ENCODE data around the gene PDE3A. TPM values are rescaled to one million over a fixed set of nuclear protein-coding genes. Genes with fewer than 3 reads are reported as not detected.

Gene PDE3A
- total RNA-seq, 2 donors from 2014 or later = not detected

DNA sequence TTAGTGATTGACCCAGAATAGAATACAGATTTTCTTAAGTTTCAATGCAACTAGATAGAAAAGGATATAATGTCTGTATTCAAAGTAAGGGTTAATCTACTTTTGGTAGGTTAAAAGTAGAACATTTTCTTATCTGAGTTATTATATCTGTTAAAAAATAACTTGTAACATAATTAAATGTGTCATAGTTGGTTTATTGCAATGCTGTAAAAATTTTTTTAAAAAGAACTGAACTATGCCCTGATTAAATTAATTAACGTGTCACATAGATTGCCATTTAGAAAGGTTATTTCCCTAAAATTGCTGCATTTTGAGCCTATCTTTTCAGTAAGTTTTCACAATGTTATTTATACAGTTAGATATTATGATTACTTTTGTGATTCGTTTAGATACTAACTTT is 89.2 kb downstream of the PDE3A start:
- Mint-ChIP-seq H3K4me1 (ENCODE audit: low read depth) (no peaks in the 10 kb centered on the region), H3K4me3 (no peak overlapping the region), H3K27ac (no peak overlapping the region), H3K36me3 (ENCODE audit: insufficient read depth in 2 of 2) (no peaks in the 10 kb centered on the region), H3K27me3 (ENCODE audit: low read depth) (no peaks in the 10 kb centered on the region), H3K9me3 (no peaks in the 10 kb centered on the region)
- no peak for ATAC-seq (replicated peaks in 1 of 2)
- no peak for DNase-seq

- DNase-seq = no peak
- no peak for ATAC-seq (replicated peaks in 1 of 2)
- no peak overlapping the region for H3K27ac Mint-ChIP-seq
- no peaks in the 10 kb centered on the region for H3K36me3 Mint-ChIP-seq (ENCODE audit: insufficient read depth in 2 of 2)
- H3K4me3 Mint-ChIP-seq = no peak overlapping the region
- no peaks in the 10 kb centered on the region for H3K9me3 Mint-ChIP-seq
- no peaks in the 10 kb centered on the region for H3K27me3 Mint-ChIP-seq (ENCODE audit: low read depth)
- no peaks in the 10 kb centered on the region for H3K4me1 Mint-ChIP-seq (ENCODE audit: low read depth)
These were observed 89.7 kb downstream of the PDE3A start for GRCh38 chr12:20458011-20458410.

DNA sequence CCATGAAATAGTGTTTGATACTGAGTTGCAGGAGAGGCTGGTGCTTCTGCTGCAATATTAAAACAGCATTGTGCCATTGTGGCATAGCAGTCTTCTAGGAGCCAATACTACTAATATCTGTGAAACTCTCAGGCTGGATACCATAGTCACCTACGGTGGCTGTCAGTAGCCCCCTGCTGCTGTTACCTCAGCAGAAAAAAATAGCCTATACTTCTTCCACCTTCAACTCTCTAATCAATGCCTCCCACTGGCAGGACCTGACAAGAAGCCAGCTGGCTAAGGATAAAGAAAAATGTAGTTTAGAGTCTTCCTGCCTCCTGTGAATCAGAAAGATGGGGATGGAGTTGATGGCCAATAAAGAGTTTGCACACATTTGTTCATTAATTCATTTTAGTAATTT is 91.6 kb downstream of the PDE3A start:
- Mint-ChIP-seq H3K36me3 (ENCODE audit: insufficient read depth in 2 of 2) (no peaks in the 10 kb centered on the region), H3K27ac (no peak overlapping the region), H3K9me3 (no peaks in the 10 kb centered on the region), H3K4me3 (no peak overlapping the region), H3K27me3 (ENCODE audit: low read depth) (no peaks in the 10 kb centered on the region), H3K4me1 (ENCODE audit: low read depth) (no peaks in the 10 kb centered on the region)
- DNase-seq = no peak
- no peak for ATAC-seq (replicated peaks in 1 of 2)

DNA sequence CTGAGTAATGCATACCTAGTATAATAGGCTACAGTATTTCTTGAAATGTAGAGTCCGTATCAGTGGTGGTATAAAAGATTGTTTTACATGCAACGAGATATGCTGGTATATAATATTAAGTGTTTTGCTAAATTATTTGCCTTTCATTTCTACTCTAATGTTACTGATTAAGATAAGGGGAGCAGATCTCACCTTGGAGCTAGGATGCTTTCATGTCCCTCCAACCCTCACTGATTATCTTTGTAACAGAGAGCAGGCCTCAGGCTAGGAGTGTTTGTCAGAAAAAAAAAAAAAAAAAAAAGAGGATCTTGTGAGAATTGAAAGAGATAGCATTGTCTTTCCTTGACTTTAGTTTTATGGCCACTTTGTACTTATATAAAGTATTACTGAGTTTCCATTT is 92.6 kb downstream of the PDE3A start:
- no peak overlapping the region for H3K27ac Mint-ChIP-seq
- no peak overlapping the region for H3K4me3 Mint-ChIP-seq
- H3K36me3 Mint-ChIP-seq (ENCODE audit: insufficient read depth in 2 of 2) = no peaks in the 10 kb centered on the region
- H3K27me3 Mint-ChIP-seq (ENCODE audit: low read depth) = no peaks in the 10 kb centered on the region
- H3K9me3 Mint-ChIP-seq = no peaks in the 10 kb centered on the region
- ATAC-seq (replicated peaks in 1 of 2) (no peak), DNase-seq (no peak)
- H3K4me1 Mint-ChIP-seq (ENCODE audit: low read depth) = no peaks in the 10 kb centered on the region

GRCh38 chr12:20463913-20464524 is 95.7 kb downstream of the PDE3A start:
- H3K4me3 Mint-ChIP-seq = no peak overlapping the region
- no peak for ATAC-seq (replicated peaks in 1 of 2)
- no peaks in the 10 kb centered on the region for H3K27me3 Mint-ChIP-seq (ENCODE audit: low read depth)
- no peaks in the 10 kb centered on the region for H3K9me3 Mint-ChIP-seq
- H3K27ac Mint-ChIP-seq = no peak overlapping the region
- no peaks in the 10 kb centered on the region for H3K36me3 Mint-ChIP-seq (ENCODE audit: insufficient read depth in 2 of 2)
- H3K4me1 Mint-ChIP-seq (ENCODE audit: low read depth) = no peaks in the 10 kb centered on the region
- DNase-seq = no peak

GRCh38 chr12:20469300-20469699 is 101.0 kb downstream of the PDE3A start:
- no peak overlapping the region for H3K4me3 Mint-ChIP-seq
- no peaks in the 10 kb centered on the region for H3K36me3 Mint-ChIP-seq (ENCODE audit: insufficient read depth in 2 of 2)
- DNase-seq = no peak
- no peak for ATAC-seq (replicated peaks in 1 of 2)
- no peaks in the 10 kb centered on the region for H3K27me3 Mint-ChIP-seq (ENCODE audit: low read depth)
- H3K9me3 Mint-ChIP-seq = no peaks in the 10 kb centered on the region
- H3K27ac Mint-ChIP-seq = no peak overlapping the region
- no peaks in the 10 kb centered on the region for H3K4me1 Mint-ChIP-seq (ENCODE audit: low read depth)

DNA sequence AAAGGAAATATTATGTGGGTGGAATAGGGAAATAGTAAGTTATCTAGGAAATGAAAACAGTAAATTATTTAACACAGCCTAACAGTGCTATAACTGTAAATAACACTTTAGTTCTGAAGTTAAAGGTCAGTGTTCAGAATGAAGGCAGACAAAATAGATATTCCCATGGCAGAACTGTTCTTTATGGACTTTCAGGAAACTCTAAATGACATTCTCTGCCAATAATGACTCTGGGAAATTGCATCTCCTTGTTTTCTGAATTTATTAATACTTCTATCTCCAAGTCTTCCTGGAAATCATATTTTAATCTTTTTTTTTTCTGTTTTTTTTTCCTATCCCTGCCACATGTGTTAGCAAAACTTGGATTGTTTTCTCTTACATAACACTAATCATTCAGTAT is 101.4 kb downstream of the PDE3A start:
- no peaks in the 10 kb centered on the region for H3K36me3 Mint-ChIP-seq (ENCODE audit: insufficient read depth in 2 of 2)
- no peaks in the 10 kb centered on the region for H3K27me3 Mint-ChIP-seq (ENCODE audit: low read depth)
- no peak overlapping the region for H3K4me3 Mint-ChIP-seq
- H3K27ac Mint-ChIP-seq = no peak overlapping the region
- no peak for ATAC-seq (replicated peaks in 1 of 2)
- no peaks in the 10 kb centered on the region for H3K4me1 Mint-ChIP-seq (ENCODE audit: low read depth)
- H3K9me3 Mint-ChIP-seq = no peaks in the 10 kb centered on the region
- DNase-seq = no peak

DNA sequence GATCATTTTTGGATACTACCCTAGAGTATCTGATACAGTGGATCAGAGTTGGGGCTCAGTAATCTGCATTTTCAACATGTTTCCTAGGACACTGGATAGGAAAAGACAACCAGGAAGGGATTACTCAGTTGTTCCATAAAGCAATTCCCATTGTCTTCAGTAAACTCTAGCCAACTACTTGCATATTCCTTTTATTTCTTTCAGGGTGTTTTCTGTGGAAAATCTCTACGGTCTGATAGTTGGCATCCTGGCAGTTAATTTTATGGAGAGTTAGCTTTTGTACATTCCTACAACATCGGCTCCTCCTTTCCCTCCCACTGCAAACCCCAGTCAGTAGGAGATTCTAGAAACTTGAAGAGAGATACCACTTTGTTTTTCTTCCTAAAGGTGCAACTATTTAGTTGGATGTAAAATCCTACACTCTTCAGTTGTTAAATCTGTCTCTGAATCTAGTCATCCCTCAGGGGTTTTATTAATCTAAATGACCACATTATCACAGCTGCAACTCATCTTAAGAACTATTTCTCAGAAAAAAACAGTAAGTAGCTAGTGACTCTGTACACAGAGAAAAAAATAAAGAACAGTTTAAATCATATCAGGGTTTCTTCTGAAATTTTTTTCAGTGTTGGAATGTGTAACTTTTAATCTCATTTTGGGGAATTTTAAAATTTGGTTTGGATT is 103.9 kb downstream of the PDE3A start:
- Mint-ChIP-seq H3K4me1 (ENCODE audit: low read depth) (no peaks in the 10 kb centered on the region), H3K4me3 (no peak overlapping the region), H3K36me3 (ENCODE audit: insufficient read depth in 2 of 2) (no peaks in the 10 kb centered on the region), H3K27ac (no peak overlapping the region), H3K27me3 (ENCODE audit: low read depth) (no peaks in the 10 kb centered on the region), H3K9me3 (no peaks in the 10 kb centered on the region)
- ATAC-seq (replicated peaks in 1 of 2) = no peak
- no peak for DNase-seq

DNA sequence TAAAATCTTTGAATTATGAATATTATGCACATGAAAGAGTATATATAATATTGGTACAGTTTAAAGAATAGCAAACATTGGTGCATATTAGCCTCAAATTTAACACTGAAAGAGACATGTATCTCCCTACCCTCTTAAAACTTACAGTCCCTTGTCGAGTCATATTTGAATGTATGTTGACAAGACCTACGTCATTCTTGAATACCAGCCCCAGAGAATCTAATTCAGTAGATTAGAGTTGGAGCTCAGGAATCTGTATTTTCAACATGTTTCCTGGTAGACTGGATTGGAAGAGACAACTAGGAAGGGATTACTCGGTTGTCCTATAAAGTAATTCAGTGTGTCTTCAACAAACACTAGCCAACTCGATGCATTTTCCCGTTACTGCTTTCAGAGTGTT is 104.8 kb downstream of the PDE3A start:
- Mint-ChIP-seq H3K27ac (no peak overlapping the region), H3K9me3 (no peaks in the 10 kb centered on the region)

DNA sequence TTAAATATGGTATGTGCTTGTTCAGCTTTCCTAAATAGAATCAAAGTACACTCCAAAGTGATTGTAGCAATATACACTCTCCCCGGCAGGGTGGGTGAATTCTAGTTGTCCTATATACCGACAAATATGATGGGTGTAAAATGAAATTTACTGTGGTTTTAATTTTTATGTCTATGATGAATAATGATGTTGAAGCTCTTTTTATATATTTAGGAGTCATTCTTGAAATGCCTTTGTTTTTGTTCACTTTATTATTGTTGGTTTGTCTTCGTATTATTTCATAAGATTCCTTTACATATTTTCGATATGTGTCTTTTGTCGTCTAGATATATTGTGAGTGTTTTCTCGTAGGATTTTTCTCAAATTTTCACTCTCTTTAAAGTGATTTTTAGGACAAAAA is 105.7 kb downstream of the PDE3A start:
- DNase-seq = no peak
- H3K4me1 Mint-ChIP-seq (ENCODE audit: low read depth) = no peaks in the 10 kb centered on the region
- no peaks in the 10 kb centered on the region for H3K27me3 Mint-ChIP-seq (ENCODE audit: low read depth)
- no peak for ATAC-seq (replicated peaks in 1 of 2)
- H3K4me3 Mint-ChIP-seq = no peak overlapping the region
- no peaks in the 10 kb centered on the region for H3K36me3 Mint-ChIP-seq (ENCODE audit: insufficient read depth in 2 of 2)
- H3K27ac Mint-ChIP-seq = no peak overlapping the region
- H3K9me3 Mint-ChIP-seq = no peaks in the 10 kb centered on the region

More for the DNA sequence above, 104.8 kb downstream of the PDE3A start:
- Mint-ChIP-seq H3K27me3 (ENCODE audit: low read depth) (no peaks in the 10 kb centered on the region), H3K4me3 (no peak overlapping the region), H3K4me1 (ENCODE audit: low read depth) (no peaks in the 10 kb centered on the region), H3K36me3 (ENCODE audit: insufficient read depth in 2 of 2) (no peaks in the 10 kb centered on the region)
- ATAC-seq (replicated peaks in 1 of 2) (no peak), DNase-seq (no peak)

DNA sequence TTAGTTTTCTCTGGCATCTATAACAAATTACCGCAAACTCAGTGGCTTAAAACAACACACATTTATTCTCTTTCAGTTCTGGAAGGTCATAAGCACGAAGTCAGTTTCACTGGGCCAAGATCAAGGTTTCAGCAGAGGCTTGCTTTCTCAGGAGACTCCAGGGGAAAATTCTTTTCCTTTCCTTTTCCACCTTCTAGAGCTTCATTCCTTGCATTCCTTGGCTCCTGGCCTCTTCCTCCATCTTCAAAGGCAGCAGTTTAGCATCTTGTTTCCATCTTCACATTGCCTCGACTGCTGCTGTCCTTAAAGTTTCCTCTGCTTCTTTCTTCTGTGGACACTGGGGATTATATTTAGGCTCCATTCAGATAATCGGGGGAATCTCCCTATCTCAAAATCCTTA is 106.1 kb downstream of the PDE3A start:
- Mint-ChIP-seq H3K4me3 (no peak overlapping the region), H3K36me3 (ENCODE audit: insufficient read depth in 2 of 2) (no peaks in the 10 kb centered on the region), H3K4me1 (ENCODE audit: low read depth) (no peaks in the 10 kb centered on the region), H3K9me3 (no peaks in the 10 kb centered on the region), H3K27ac (no peak overlapping the region), H3K27me3 (ENCODE audit: low read depth) (no peaks in the 10 kb centered on the region)
- DNase-seq = no peak
- ATAC-seq (replicated peaks in 1 of 2) = no peak

- Mint-ChIP-seq H3K36me3 (ENCODE audit: insufficient read depth in 2 of 2) (no peaks in the 10 kb centered on the region), H3K27ac (no peak overlapping the region), H3K4me3 (no peak overlapping the region), H3K27me3 (ENCODE audit: low read depth) (no peaks in the 10 kb centered on the region), H3K9me3 (no peaks in the 10 kb centered on the region), H3K4me1 (ENCODE audit: low read depth) (no peaks in the 10 kb centered on the region)
- ATAC-seq (replicated peaks in 1 of 2) = no peak
- DNase-seq = no peak
These were observed 107.2 kb downstream of the PDE3A start for GRCh38 chr12:20475542-20475941.

DNA sequence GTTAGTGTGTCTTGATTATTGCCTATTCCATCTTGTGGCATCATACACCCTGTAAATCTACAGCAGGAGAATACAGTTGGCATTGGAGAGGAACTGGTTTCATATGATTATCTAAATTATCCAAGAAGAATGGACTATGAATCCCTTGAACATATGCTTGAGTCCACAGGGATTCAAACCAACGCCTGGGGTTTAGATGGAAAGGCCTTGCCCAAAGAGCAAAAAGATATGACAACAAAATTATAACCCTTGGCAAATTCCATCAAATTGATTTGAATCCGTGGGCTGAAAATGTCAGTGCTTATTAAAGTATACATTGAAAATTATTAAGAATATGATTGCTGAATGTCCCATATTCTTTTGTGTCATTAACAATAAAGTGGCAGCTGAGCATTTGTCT is 108.2 kb downstream of the PDE3A start:
- no peak overlapping the region for H3K27ac Mint-ChIP-seq
- DNase-seq = no peak
- H3K4me1 Mint-ChIP-seq (ENCODE audit: low read depth) = no peaks in the 10 kb centered on the region

DNA sequence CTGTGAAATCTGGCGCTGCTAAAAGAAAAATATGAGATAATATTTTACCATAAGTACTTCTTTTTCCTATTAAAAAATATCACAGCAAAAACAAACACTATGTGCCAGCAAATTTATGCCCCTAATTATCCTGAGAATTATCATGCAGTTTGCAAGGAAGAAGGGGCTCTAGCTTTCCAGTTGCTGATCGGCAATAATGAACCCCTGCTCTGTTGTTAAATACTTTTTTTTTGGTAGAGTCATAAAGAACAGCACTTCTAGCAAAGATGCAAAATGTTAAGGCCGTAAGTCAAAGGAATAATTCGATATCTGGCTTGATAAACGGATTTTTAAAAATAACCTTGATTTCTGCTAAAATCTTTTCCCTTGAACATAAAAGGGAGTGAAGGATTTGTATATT is 108.9 kb downstream of the PDE3A start:
- DNase-seq (no peak), ATAC-seq (replicated peaks in 1 of 2) (no peak)
- H3K9me3 Mint-ChIP-seq = no peaks in the 10 kb centered on the region
- H3K36me3 Mint-ChIP-seq (ENCODE audit: insufficient read depth in 2 of 2) = no peaks in the 10 kb centered on the region
- no peak overlapping the region for H3K4me3 Mint-ChIP-seq
- H3K27me3 Mint-ChIP-seq (ENCODE audit: low read depth) = no peaks in the 10 kb centered on the region
- no peak overlapping the region for H3K27ac Mint-ChIP-seq
- H3K4me1 Mint-ChIP-seq (ENCODE audit: low read depth) = no peaks in the 10 kb centered on the region

More for the DNA sequence above, 108.2 kb downstream of the PDE3A start:
- Mint-ChIP-seq H3K4me3 (no peak overlapping the region), H3K27me3 (ENCODE audit: low read depth) (no peaks in the 10 kb centered on the region), H3K9me3 (no peaks in the 10 kb centered on the region), H3K36me3 (ENCODE audit: insufficient read depth in 2 of 2) (no peaks in the 10 kb centered on the region)
- no peak for ATAC-seq (replicated peaks in 1 of 2)

Measured in activated T-cell treated with anti-CD3 and anti-CD28 coated beads, Interleukin-2, amount 50 U/mL, for 72 hours (primary cell).